ENCODE results near the gene ABLIM2.

GRCh38 chr4:8155660-8156421 is 2.8 kb downstream of the ABLIM2 start:
- TF ChIP-seq, protein P1, sequence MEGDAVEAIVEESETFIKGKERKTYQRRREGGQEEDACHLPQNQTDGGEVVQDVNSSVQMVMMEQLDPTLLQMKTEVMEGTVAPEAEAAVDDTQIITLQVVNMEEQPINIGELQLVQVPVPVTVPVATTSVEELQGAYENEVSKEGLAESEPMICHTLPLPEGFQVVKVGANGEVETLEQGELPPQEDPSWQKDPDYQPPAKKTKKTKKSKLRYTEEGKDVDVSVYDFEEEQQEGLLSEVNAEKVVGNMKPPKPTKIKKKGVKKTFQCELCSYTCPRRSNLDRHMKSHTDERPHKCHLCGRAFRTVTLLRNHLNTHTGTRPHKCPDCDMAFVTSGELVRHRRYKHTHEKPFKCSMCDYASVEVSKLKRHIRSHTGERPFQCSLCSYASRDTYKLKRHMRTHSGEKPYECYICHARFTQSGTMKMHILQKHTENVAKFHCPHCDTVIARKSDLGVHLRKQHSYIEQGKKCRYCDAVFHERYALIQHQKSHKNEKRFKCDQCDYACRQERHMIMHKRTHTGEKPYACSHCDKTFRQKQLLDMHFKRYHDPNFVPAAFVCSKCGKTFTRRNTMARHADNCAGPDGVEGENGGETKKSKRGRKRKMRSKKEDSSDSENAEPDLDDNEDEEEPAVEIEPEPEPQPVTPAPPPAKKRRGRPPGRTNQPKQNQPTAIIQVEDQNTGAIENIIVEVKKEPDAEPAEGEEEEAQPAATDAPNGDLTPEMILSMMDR (conservative IDR thresholded peaks at IDR 0.05; ENCODE audit: low read depth, low read length) = no peak
- TF ChIP-seq USF2 (IDR thresholded peaks at IDR 0.05; ENCODE audit: low read depth, low read length) = no peak
- no peak for TF ChIP-seq POLR2A (IDR thresholded peaks at IDR 0.05; ENCODE audit: low read depth, low read length)
- no peak for TF ChIP-seq BHLHE40 (IDR thresholded peaks at IDR 0.05; ENCODE audit: low read depth, low read length)
- TF ChIP-seq MXI1 (IDR thresholded peaks at IDR 0.05; ENCODE audit: borderline replicate concordance, low read depth, low read length) = no peak
- no peak for TF ChIP-seq RFX5 (IDR thresholded peaks at IDR 0.05; ENCODE audit: low read depth, low read length)
- TF ChIP-seq RAD21 (IDR thresholded peaks at IDR 0.05; ENCODE audit: low read length) = no peak
- TF ChIP-seq CEBPB (IDR thresholded peaks at IDR 0.05; ENCODE audit: low read depth, low read length) = no peak
- TF ChIP-seq SMC3 (IDR thresholded peaks at IDR 0.05; ENCODE audit: low read depth, low read length) = no peak
- no peak for TF ChIP-seq RCOR1 (IDR thresholded peaks at IDR 0.05; ENCODE audit: insufficient replicate concordance, low read length)
- no peak for TF ChIP-seq FOS (IDR thresholded peaks at IDR 0.05; ENCODE audit: low read depth, low read length)
- no peak for TF ChIP-seq NFE2L2 (IDR thresholded peaks at IDR 0.05; ENCODE audit: low read depth, low read length)
